ENCODE data around the gene TFDP2. TPM values are rescaled to one million over a fixed set of nuclear protein-coding genes. Genes with fewer than 3 reads are reported as not detected.

The TFDP2 gene
- total and polyA plus RNA-seq, 2 of the 8 experiments (the other 6 are each of a cell fraction or from before 2014, with no cell fraction given) = 41.1 to 119 TPM

GRCh38 chr3:142029052-142029642 lies 120.2 kb downstream of the TFDP2 start:
- POLR2A ChIA-PET (ENCODE audit: partially characterized antibody) = interaction anchor here (0.5 to 1.0 kb wide), 6 partner anchors 11 to 229 kb away, joined by 3 to 5 read pairs (median 3); partner anchors contain the start of gene TFDP2
- Histone ChIP-seq H2BK12ac (ENCODE audit: low read depth, low read length) (no peak overlapping the region), H3K56ac (replicated peaks; ENCODE audit: insufficient read length, low read depth, low read length) (no peak overlapping the region), H3K23me2 (ENCODE audit: low read depth, low read length) (no peaks in the 10 kb centered on the region), H3K36me3 (ENCODE audit: control insufficient read depth in 2 of 4, insufficient read depth in 4 of 4, low read length in 3 of 4) (peaks cover 0 to 2% (median under 1%) of the 10 kb centered on the region in 4 experiments; a peak in 2 of 8 replicates), H3K4me2 (ENCODE audit: insufficient read depth in 1 of 2, low read depth in 2 of 2, low read length in 2 of 2) (no peak overlapping the region; a peak in 1 of 4 replicates), H2AK5ac (ENCODE audit: low read depth, low read length) (no peak overlapping the region), H2BK15ac (ENCODE audit: low read length) (no peak overlapping the region), H3K9ac (replicated peaks in 1 of 4; ENCODE audit: extremely low read depth in 1 of 4, low read depth in 3 of 4, low read length in 3 of 4) (no peak overlapping the region), H3K9me3 (ENCODE audit: insufficient read depth in 2 of 2, low read depth in 1 of 2, low read length in 1 of 2) (no peaks in the 10 kb centered on the region), H4K8ac (ENCODE audit: extremely low read depth, insufficient read depth, low read length) (no peak overlapping the region), H3K4ac (replicated peaks; ENCODE audit: insufficient read length, low read depth, low read length) (no peak overlapping the region), H3K4me1 (replicated peaks in 1 of 4; ENCODE audit: control insufficient read depth in 3 of 4, insufficient read depth in 4 of 4, low read length in 3 of 4) (peaks cover 0 to 3% (median under 1%) of the 10 kb centered on the region in 4 experiments; a peak in 2 of 7 replicates), H4K91ac (replicated peaks; ENCODE audit: insufficient read length, low read length) (no peak overlapping the region), H2BK120ac (replicated peaks; ENCODE audit: low read depth, low read length) (no peak overlapping the region), H3K27me3 (replicated peaks in 1 of 4; ENCODE audit: control insufficient read depth in 3 of 4, extremely low read depth in 1 of 4, insufficient read depth in 3 of 4, low read length in 3 of 4) (no peaks in the 10 kb centered on the region), H3K79me2 (ENCODE audit: control insufficient read depth in 1 of 2, insufficient read depth in 2 of 2, low read length in 2 of 2) (peaks cover 0 to 40% of the 10 kb centered on the region in 2 experiments), H3K14ac (ENCODE audit: insufficient read length) (no peak overlapping the region), H3K18ac (ENCODE audit: extremely low read depth, low read length) (no peak overlapping the region), H2BK20ac (ENCODE audit: low read length) (no peak overlapping the region), H3K4me3 (ENCODE audit: extremely low read depth in 1 of 4, insufficient read depth in 2 of 4, low read depth in 3 of 4, low read length in 4 of 4) (peak overlapping the region in 1 of 4 experiments; percentile 93; a peak in 1 of 8 replicates), H2BK5ac (ENCODE audit: low read depth, low read length) (no peak overlapping the region), H3K79me1 (ENCODE audit: low read depth, low read length) (no peaks in the 10 kb centered on the region), H3K23ac (ENCODE audit: insufficient read length) (no peak overlapping the region), H2AFZ (ENCODE audit: low read length) (peak overlapping the region; percentile 58; the same call in 1 of the 2 replicates), H3K27ac (ENCODE audit: low read depth, low read length) (peak overlapping the region; percentile 45; the same call in 1 of the 2 replicates), H4K5ac (ENCODE audit: insufficient read length, low read depth, low read length) (no peak overlapping the region), H4K20me1 (replicated peaks in 1 of 2; ENCODE audit: control insufficient read depth in 1 of 2, insufficient read depth in 2 of 2, low read length in 2 of 2) (no peaks in the 10 kb centered on the region)
- CTCF ChIA-PET (ENCODE audit: partially characterized antibody) = interaction anchor here (0.7 to 1.6 kb wide), 2 partner anchors 22 to 32 kb away, joined by 4 read pairs; no protein-coding TSS in a partner anchor
- FAIRE-seq (no peak), DNase-seq (ENCODE audit: low read depth in 1 of 2, low spot score in 2 of 2) (no peak)
- 63% methylated on average over 3 of the region's 3 CpGs; no CpG with 5 or more reads in 1 of the 2 experiments for WGBS, 2 experiments (ENCODE audit: extremely low coverage in 1 of 2, insufficient coverage in 1 of 2, insufficient read length in 1 of 2, insufficient replicate concordance in 2 of 2, low coverage in 1 of 2, low lambda C conversion rate in 2 of 2, missing lambda C conversion rate in 1 of 2)
- TF ChIP-seq EP300 (IDR thresholded peaks at IDR 0.05; ENCODE audit: borderline replicate concordance in 1 of 2, low read depth in 2 of 2, low read length in 2 of 2) (no peak), SP1 (IDR thresholded peaks at IDR 0.05; ENCODE audit: low read depth, low read length) (no peak), CBX5 (IDR thresholded peaks at IDR 0.05; ENCODE audit: low read depth, low read length) (no peak), SIN3A (conservative IDR thresholded peaks at IDR 0.05 in 1 of 2, IDR thresholded peaks at IDR 0.05 in 1 of 2; ENCODE audit: low read depth in 1 of 2, low read length in 2 of 2) (no peak), GABPA (IDR thresholded peaks at IDR 0.05; ENCODE audit: borderline replicate concordance, insufficient read depth, low read length) (no peak), ATF2 (IDR thresholded peaks at IDR 0.05; ENCODE audit: low read length) (no peak), RXRA (IDR thresholded peaks at IDR 0.05; ENCODE audit: insufficient read depth, low read depth, low read length) (no peak), SAP30 (IDR thresholded peaks at IDR 0.05; ENCODE audit: insufficient read depth, insufficient replicate concordance, low read length) (no peak), POLR2A (IDR thresholded peaks at IDR 0.05; ENCODE audit: control extremely low read depth in 1 of 2, low read depth in 2 of 2, low read length in 2 of 2) (no peak), EZH2 (IDR thresholded peaks at IDR 0.05; ENCODE audit: low read depth, low read length, severe bottlenecking) (no peak)

Measured in H1 (cell line).